Neural cell (in vitro differentiated cells): ENCODE data around the gene GCSAM. TPM values are rescaled to one million over a fixed set of nuclear protein-coding genes. Genes with fewer than 3 reads are reported as not detected.

Experiments
- H2AFZ ChIP-seq: fragments of 200-600, 300-800 bp; sonication (generic), shearing (Covaris generic); 2 replicates; pipeline ENCODE4 v1.6.0; 2014; ENCODE audit warnings: low read depth, mild to moderate bottlenecking, antibody characterized with exemption, low read length, moderate library complexity
- H3F3A ChIP-seq: fragments of 200-600 bp; shearing (Covaris generic); 2 replicates; pipeline ENCODE4 v1.6.1; 2016; ENCODE audit warnings: mild to moderate bottlenecking, moderate library complexity, mixed read lengths, antibody characterized with exemption, low read length; ENCODE audit not compliant: insufficient read depth, poor library complexity, severe bottlenecking
- H3K27ac ChIP-seq: fragments of 200-600, 300-800 bp; sonication (generic), shearing (Covaris generic); 2 replicates; pipeline ENCODE4 v1.5.1; 2014; ENCODE audit warnings: mild to moderate bottlenecking, low read length, moderate library complexity
- H3K27me3 ChIP-seq: fragments of 300-800, 200-600 bp; sonication (generic), shearing (Covaris generic); 2 replicates; pipeline ENCODE4 v1.6.0; 2014; ENCODE audit warnings: mild to moderate bottlenecking, low read depth, low read length, moderate library complexity; ENCODE audit not compliant: insufficient read depth
- H3K36me3 ChIP-seq: fragments of 300-800, 200-600 bp; sonication (generic), shearing (Covaris generic); 2 replicates; pipeline ENCODE4 v1.5.1; 2014; ENCODE audit warnings: mild to moderate bottlenecking, antibody characterized with exemption, low read length, moderate library complexity; ENCODE audit not compliant: insufficient read depth
- H3K4me2 ChIP-seq: fragments of 300-800, 200-600 bp; sonication (generic), shearing (Covaris generic); 2 replicates; pipeline ENCODE4 v1.6.0; 2014; ENCODE audit warnings: mild to moderate bottlenecking, low read length
- H3K4me3 ChIP-seq: fragments of 300-800, 200-600 bp; sonication (generic), shearing (Covaris generic); 2 replicates; pipeline ENCODE4 v1.5.1; 2014; ENCODE audit warnings: mild to moderate bottlenecking, low read length, moderate library complexity
- H3K79me2 ChIP-seq: fragments of 200-600 bp; shearing (Covaris generic); replicated peaks from 2 replicates; pipeline ENCODE4 v1.6.0; 2014; ENCODE audit warnings: mild to moderate bottlenecking, low read length, moderate library complexity; ENCODE audit not compliant: insufficient read depth
- H3K9ac ChIP-seq: fragments of 300-800, 200-600 bp; sonication (generic), shearing (Covaris generic); 2 replicates; pipeline ENCODE4 v1.6.1; 2016; ENCODE audit warnings: mild to moderate bottlenecking, low read length, mixed read lengths
- H3K9me2 ChIP-seq: fragments of 200-600 bp; shearing (Covaris generic); 2 replicates; pipeline ENCODE4 v1.6.1; 2016; ENCODE audit warnings: mild to moderate bottlenecking, low read length, mixed read lengths; ENCODE audit not compliant: insufficient read depth
- H3K9me3 ChIP-seq: fragments of 200-600, 300-800 bp; sonication (generic), shearing (Covaris generic); 2 replicates; pipeline ENCODE4 v1.6.1; 2016; ENCODE audit warnings: mild to moderate bottlenecking, mixed run types, low read length, moderate library complexity, mixed read lengths
- H4K20me1 ChIP-seq: fragments of 200-600 bp; shearing (Covaris generic); 2 replicates; pipeline ENCODE4 v1.6.1; 2016; ENCODE audit warnings: mild to moderate bottlenecking, mixed run types; ENCODE audit not compliant: insufficient read depth
- EP300 ChIP-seq: fragments of 450-650 bp; conservative IDR thresholded peaks from 2 replicates; pipeline ENCODE4 v1.6.1; 2014; ENCODE audit warnings: antibody characterized with exemption, mild to moderate bottlenecking, moderate library complexity; ENCODE audit not compliant: poor library complexity, severe bottlenecking
- EZH2 ChIP-seq: fragments of 200-600, 300-800 bp; shearing (Covaris generic), sonication (generic); IDR thresholded peaks from 2 replicates; pipeline ENCODE4 v1.6.1; 2014; ENCODE audit warnings: antibody characterized with exemption, low read length, borderline replicate concordance, mild to moderate bottlenecking; ENCODE audit not compliant: insufficient read depth, poor library complexity, severe bottlenecking
- MXI1 ChIP-seq: fragments of 450-650 bp; conservative IDR thresholded peaks from 2 replicates; pipeline ENCODE4 v1.6.1; 2014; ENCODE audit warnings: antibody characterized with exemption, mild to moderate bottlenecking; ENCODE audit not compliant: poor library complexity, severe bottlenecking
- POLR2AphosphoS5 ChIP-seq: IDR thresholded peaks from 2 replicates; pipeline ENCODE4 v1.6.1; 2012
- RAD21 ChIP-seq: fragments of 450-650 bp; conservative IDR thresholded peaks from 2 replicates; pipeline ENCODE4 v1.6.1; 2014; ENCODE audit warnings: antibody characterized with exemption, mild to moderate bottlenecking, moderate library complexity
- REST ChIP-seq: IDR thresholded peaks from 2 replicates; pipeline ENCODE4 v1.6.1; 2012; ENCODE audit warnings: borderline replicate concordance
- SMC3 ChIP-seq: fragments of 450-650 bp; conservative IDR thresholded peaks from 2 replicates; pipeline ENCODE4 v1.6.1; 2014; ENCODE audit warnings: antibody characterized with exemption, mild to moderate bottlenecking, moderate library complexity; ENCODE audit not compliant: poor library complexity
- TAF1 ChIP-seq: IDR thresholded peaks from 2 replicates; pipeline ENCODE4 v1.6.1; 2012; ENCODE audit warnings: low read depth
- polyA plus RNA-seq: library from polyadenylated mRNA; depleted of rRNA; stranded (reverse); fragments of >200 nt; gene quantifications from 2 replicates; pipeline ENCODE4 v1.2.3, GENCODE V29; 2014
- TF ChIP-seq, protein P1 (sequence below): fragments of 450-650 bp; IDR thresholded peaks from 2 replicates; pipeline ENCODE4 v1.5.1; 2014; ENCODE audit warnings: antibody characterized with exemption, mild to moderate bottlenecking, moderate library complexity; ENCODE audit not compliant: poor library complexity, severe bottlenecking

Gene GCSAM
- polyA plus RNA-seq, 1 donor from 2014 or later, result not detected

- TF ChIP-seq POLR2AphosphoS5, result no peak
- TF ChIP-seq, protein P1, sequence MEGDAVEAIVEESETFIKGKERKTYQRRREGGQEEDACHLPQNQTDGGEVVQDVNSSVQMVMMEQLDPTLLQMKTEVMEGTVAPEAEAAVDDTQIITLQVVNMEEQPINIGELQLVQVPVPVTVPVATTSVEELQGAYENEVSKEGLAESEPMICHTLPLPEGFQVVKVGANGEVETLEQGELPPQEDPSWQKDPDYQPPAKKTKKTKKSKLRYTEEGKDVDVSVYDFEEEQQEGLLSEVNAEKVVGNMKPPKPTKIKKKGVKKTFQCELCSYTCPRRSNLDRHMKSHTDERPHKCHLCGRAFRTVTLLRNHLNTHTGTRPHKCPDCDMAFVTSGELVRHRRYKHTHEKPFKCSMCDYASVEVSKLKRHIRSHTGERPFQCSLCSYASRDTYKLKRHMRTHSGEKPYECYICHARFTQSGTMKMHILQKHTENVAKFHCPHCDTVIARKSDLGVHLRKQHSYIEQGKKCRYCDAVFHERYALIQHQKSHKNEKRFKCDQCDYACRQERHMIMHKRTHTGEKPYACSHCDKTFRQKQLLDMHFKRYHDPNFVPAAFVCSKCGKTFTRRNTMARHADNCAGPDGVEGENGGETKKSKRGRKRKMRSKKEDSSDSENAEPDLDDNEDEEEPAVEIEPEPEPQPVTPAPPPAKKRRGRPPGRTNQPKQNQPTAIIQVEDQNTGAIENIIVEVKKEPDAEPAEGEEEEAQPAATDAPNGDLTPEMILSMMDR, result peak; percentile 56
- TF ChIP-seq MXI1, result no peak
- no peak for TF ChIP-seq EP300
- TF ChIP-seq EZH2, result no peak
- TF ChIP-seq SMC3, result peak; percentile 63
- TF ChIP-seq RAD21, result peak; percentile 61
- TF ChIP-seq REST, result no peak
- no peak for TF ChIP-seq TAF1
- Histone ChIP-seq H3K79me2 (no peaks in the 10 kb centered on the region), H3K9me2 (no peaks in the 10 kb centered on the region), H3K27ac (no peak overlapping the region), H3K4me2 (no peak overlapping the region), H3K4me3 (no peak overlapping the region), H4K20me1 (no peaks in the 10 kb centered on the region), H3K27me3 (no peaks in the 10 kb centered on the region), H3F3A (no peaks in the 10 kb centered on the region), H3K9ac (no peak overlapping the region), H3K9me3 (no peaks in the 10 kb centered on the region), H2AFZ (no peak overlapping the region), H3K36me3 (no peaks in the 10 kb centered on the region)
Observed at GRCh38 chr3:112111785-112112402, 21.2 kb downstream of the GCSAM start.

DNA sequence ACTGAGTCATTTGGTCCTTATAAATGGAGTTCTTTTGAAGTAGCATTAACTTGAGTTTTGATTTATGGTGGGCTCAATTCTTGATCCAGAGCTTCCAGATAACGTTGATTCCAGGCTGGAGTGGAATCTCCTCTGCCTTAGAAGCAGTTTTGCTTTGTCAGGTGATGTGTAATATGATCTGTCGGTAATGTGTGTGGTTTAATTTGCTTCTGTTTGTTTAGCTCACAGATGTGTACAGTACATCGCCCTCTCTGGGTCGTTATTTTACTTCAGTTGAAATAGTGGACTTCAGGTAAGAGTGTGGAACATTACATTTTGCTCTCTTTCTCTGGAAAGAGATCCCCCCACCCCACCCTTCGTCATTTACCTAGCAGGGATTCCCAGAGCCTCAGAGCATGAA, 23.7 kb downstream of the GCSAM start:
- Histone ChIP-seq H3F3A (no peaks in the 10 kb centered on the region), H3K27ac (no peak overlapping the region), H3K4me2 (no peak overlapping the region), H3K36me3 (no peaks in the 10 kb centered on the region), H3K79me2 (no peaks in the 10 kb centered on the region), H3K9me2 (no peaks in the 10 kb centered on the region), H3K9me3 (no peaks in the 10 kb centered on the region), H3K4me3 (no peak overlapping the region), H3K27me3 (no peaks in the 10 kb centered on the region), H4K20me1 (no peaks in the 10 kb centered on the region), H3K9ac (no peak overlapping the region), H2AFZ (no peak overlapping the region)
- no peak for TF ChIP-seq SMC3
- TF ChIP-seq POLR2AphosphoS5, result no peak
- TF ChIP-seq REST, result no peak
- TF ChIP-seq TAF1, result no peak
- TF ChIP-seq, protein P1, result no peak
- no peak for TF ChIP-seq RAD21
- TF ChIP-seq EZH2, result no peak
- no peak for TF ChIP-seq EP300
- TF ChIP-seq MXI1, result no peak
